Measurements from ENCODE around the gene SRCAP.

DNA sequence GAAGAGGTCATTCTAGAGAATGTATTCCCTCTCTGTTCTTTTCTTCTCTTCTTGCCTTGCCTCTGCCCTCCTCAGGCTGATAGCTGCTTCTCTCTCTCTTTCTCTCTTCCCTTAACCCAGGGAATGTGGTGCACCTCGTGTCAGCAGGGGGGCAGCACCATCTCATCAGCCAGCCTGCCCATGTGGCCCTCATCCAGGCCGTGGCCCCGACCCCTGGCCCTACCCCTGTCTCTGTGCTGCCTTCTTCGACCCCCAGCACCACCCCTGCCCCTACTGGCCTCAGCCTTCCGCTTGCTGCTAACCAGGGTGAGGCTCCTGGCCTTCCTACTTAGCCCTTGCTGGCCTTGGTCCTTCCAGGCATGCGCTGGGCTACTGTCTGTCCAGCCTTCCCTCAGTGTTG lies 23.5 kb downstream of the SRCAP start:
- no peak for TF ChIP-seq POLR2AphosphoS5 (IDR thresholded peaks at IDR 0.05; ENCODE audit: insufficient read depth in 1 of 2, low read depth in 1 of 2)
- TF ChIP-seq, protein P1, sequence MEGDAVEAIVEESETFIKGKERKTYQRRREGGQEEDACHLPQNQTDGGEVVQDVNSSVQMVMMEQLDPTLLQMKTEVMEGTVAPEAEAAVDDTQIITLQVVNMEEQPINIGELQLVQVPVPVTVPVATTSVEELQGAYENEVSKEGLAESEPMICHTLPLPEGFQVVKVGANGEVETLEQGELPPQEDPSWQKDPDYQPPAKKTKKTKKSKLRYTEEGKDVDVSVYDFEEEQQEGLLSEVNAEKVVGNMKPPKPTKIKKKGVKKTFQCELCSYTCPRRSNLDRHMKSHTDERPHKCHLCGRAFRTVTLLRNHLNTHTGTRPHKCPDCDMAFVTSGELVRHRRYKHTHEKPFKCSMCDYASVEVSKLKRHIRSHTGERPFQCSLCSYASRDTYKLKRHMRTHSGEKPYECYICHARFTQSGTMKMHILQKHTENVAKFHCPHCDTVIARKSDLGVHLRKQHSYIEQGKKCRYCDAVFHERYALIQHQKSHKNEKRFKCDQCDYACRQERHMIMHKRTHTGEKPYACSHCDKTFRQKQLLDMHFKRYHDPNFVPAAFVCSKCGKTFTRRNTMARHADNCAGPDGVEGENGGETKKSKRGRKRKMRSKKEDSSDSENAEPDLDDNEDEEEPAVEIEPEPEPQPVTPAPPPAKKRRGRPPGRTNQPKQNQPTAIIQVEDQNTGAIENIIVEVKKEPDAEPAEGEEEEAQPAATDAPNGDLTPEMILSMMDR (IDR thresholded peaks at IDR 0.05) = no peak
